ENCODE data around the gene SLC16A1. TPM values are rescaled to one million over a fixed set of nuclear protein-coding genes. Genes with fewer than 3 reads are reported as not detected.
"Not testable (repeated sequence)": the region's sequence is repeated elsewhere in the genome, so short reads cannot be mapped to it uniquely, and the experiment has no call there.

Gene SLC16A1
- total RNA-seq, 2 experiments from 2014 or later = 74.3 to 81.3 TPM

DNA sequence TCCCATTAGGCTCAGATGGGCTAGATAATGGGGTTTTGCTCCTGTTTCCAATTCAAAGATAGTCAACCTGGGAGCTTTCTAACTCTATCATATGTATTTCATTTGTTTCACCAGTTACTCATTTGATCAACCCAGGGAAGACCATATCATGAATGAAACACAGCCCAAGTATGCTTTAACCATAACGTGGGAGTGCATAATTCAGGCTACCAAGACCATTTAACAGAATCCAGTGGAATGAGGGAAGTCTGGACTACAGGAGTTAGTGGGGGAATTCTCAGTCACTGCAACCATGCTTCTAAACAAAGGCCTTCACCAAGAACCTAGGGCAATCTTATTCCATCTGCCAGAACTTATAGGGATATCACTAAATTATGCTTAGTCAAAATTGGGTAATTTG is 15.0 kb upstream of the SLC16A1 start:
- H3K4me1 Mint-ChIP-seq (ENCODE audit: low read depth) = peaks cover 2% of the 10 kb centered on the region
- intact Hi-C loops (cut with micrococcal nuclease) = no loop called here
- H3K27ac Mint-ChIP-seq = no peak overlapping the region
- ChIA-PET CTCF (no interaction called here), POLR2A (interaction anchor here (0.9 kb wide), 1 partner anchor 15 kb away, joined by 3 read pairs; the partner anchor contains the start of gene SLC16A1)
- no peaks in the 10 kb centered on the region for H3K27me3 Mint-ChIP-seq
- ATAC-seq (no peak), DNase-seq (no peak)
- TF ChIP-seq, protein P1, sequence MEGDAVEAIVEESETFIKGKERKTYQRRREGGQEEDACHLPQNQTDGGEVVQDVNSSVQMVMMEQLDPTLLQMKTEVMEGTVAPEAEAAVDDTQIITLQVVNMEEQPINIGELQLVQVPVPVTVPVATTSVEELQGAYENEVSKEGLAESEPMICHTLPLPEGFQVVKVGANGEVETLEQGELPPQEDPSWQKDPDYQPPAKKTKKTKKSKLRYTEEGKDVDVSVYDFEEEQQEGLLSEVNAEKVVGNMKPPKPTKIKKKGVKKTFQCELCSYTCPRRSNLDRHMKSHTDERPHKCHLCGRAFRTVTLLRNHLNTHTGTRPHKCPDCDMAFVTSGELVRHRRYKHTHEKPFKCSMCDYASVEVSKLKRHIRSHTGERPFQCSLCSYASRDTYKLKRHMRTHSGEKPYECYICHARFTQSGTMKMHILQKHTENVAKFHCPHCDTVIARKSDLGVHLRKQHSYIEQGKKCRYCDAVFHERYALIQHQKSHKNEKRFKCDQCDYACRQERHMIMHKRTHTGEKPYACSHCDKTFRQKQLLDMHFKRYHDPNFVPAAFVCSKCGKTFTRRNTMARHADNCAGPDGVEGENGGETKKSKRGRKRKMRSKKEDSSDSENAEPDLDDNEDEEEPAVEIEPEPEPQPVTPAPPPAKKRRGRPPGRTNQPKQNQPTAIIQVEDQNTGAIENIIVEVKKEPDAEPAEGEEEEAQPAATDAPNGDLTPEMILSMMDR (IDR thresholded peaks at IDR 0.05) = no peak
- peaks cover 45% of the 10 kb centered on the region for H3K36me3 Mint-ChIP-seq (ENCODE audit: low read depth)
- no peak overlapping the region for H3K4me3 Mint-ChIP-seq
- H3K9me3 Mint-ChIP-seq = no peaks in the 10 kb centered on the region

DNA sequence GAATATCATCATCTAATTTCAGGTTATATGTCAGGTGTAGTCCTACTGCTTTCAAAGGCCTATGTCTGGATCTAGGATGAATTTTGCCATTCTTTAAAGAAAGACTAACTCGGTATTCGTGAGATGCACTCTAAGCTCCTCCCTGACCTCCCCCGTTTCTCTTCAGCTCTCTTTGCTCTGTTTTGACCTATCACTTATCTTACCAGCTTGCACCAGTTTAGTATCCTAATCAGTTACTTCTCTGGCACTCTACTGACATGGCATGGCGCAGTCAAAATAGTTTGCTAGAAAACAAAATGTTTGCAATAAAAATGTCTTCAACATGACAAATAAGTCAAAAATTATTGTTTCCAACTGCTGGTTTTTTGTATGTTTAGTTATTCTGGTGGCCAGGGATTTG is 8.4 kb upstream of the SLC16A1 start:
- Mint-ChIP-seq H3K9me3 (no peaks in the 10 kb centered on the region), H3K4me3 (no peak overlapping the region), H3K4me1 (ENCODE audit: low read depth) (peaks cover 27% of the 10 kb centered on the region), H3K36me3 (ENCODE audit: low read depth) (peaks cover 65% of the 10 kb centered on the region), H3K27me3 (no peaks in the 10 kb centered on the region), H3K27ac (no peak overlapping the region)
- TF ChIP-seq, protein P1 (IDR thresholded peaks at IDR 0.05) = no peak
- POLR2A ChIA-PET = no interaction called here
- intact Hi-C loops (cut with micrococcal nuclease) = no loop called here
- no peak for DNase-seq
- CTCF ChIA-PET = no interaction called here
- no peak for ATAC-seq

DNA sequence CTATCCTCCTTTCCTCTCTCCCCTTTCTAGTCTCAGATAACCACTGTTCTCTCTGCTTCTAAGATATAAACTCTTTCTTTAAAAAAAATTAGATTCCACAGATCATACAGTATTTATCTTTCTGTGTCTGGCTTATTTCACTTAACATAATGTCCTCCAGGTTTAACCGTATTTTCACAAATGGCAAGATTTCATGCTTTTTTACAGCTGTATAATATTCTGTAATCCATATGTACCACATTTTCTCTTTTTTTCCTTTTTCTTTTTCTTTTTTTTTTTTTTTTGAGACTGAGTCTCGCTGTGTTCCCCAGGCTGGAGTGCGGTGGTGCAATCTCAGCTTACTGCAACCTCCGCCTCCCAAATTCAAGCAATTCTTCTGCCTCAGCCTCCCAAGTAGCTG is 5.1 kb upstream of the SLC16A1 start:
- CTCF ChIA-PET = interaction anchor here (2.0 kb wide), 1 partner anchor 112 kb away, joined by 4 read pairs; the partner anchor contains the start of gene LRIG2
- H3K36me3 Mint-ChIP-seq (ENCODE audit: low read depth) = peaks cover 64% of the 10 kb centered on the region
- DNase-seq = no peak
- intact Hi-C loops (cut with micrococcal nuclease) = no loop called here
- H3K9me3 Mint-ChIP-seq = no peaks in the 10 kb centered on the region
- H3K4me1 Mint-ChIP-seq (ENCODE audit: low read depth) = peaks cover 34% of the 10 kb centered on the region
- POLR2A ChIA-PET = no interaction called here
- no peaks in the 10 kb centered on the region for H3K27me3 Mint-ChIP-seq
- TF ChIP-seq, protein P1 (IDR thresholded peaks at IDR 0.05) = no peak
- ATAC-seq = no peak
- no peak overlapping the region for H3K27ac Mint-ChIP-seq
- H3K4me3 Mint-ChIP-seq = no peak overlapping the region

DNA sequence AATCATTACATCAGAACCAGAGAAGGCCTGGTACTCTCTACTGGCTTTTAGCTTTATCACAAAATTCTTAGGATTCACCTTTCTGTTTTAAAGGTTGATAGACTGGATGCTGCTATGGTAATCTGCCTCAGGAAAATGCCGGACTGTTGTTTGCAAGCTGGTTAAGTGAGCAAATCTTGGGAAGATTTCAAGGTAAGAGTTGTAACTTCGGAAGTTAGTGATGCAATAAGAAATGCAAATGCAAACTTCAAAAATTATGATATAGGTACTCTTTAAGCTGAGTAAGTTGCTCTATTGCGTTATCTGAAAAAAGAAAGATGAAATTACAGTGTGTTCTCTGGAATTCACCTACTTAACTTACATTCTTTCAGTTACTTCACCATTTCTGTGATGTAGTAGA is 4.4 kb upstream of the SLC16A1 start:
- Mint-ChIP-seq H3K36me3 (ENCODE audit: low read depth) (peaks cover 61% of the 10 kb centered on the region), H3K27ac (no peak overlapping the region), H3K4me3 (no peak overlapping the region), H3K9me3 (no peaks in the 10 kb centered on the region), H3K4me1 (ENCODE audit: low read depth) (peaks cover 34% of the 10 kb centered on the region), H3K27me3 (no peaks in the 10 kb centered on the region)
- POLR2A ChIA-PET = interaction anchor here (1.3 kb wide), 1 partner anchor 245 kb away, joined by 3 read pairs; the partner anchor contains the start of gene PPM1J
- no peak for ATAC-seq
- CTCF ChIA-PET = interaction anchor here (2.0 kb wide), 1 partner anchor 112 kb away, joined by 4 read pairs; the partner anchor contains the start of gene LRIG2
- TF ChIP-seq, protein P1 (IDR thresholded peaks at IDR 0.05) = no peak
- no peak for DNase-seq
- intact Hi-C loops (cut with micrococcal nuclease) = no loop called here

DNA sequence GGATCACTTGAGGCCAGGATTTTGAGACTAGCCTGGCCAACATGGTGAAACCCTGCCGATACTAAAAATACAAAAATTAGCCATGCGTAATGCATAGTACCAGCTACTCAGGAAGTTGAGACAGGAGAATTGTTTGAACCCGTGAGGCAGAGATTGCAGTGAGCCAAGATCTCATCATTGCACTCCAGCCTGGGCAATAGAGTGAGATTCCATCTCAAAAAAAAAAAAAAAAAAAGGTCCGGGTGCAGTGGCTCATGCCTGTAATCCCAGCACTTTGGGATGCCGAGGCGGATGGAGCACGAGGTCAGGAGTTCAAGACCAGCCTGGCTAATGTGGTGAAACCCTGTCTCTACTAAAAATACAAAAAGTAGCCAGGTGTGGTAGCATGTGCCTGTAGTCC is 2.2 kb upstream of the SLC16A1 start:
- Mint-ChIP-seq H3K36me3 (ENCODE audit: low read depth) (peaks cover 69% of the 10 kb centered on the region), H3K4me1 (ENCODE audit: low read depth) (peaks cover 46% of the 10 kb centered on the region), H3K4me3 (peak overlapping the region; percentile 91)
- H3K27me3 Mint-ChIP-seq; H3K27ac Mint-ChIP-seq; intact Hi-C loops (cut with micrococcal nuclease); DNase-seq; ATAC-seq; H3K9me3 Mint-ChIP-seq: not testable (repeated sequence)
- ChIA-PET POLR2A (interaction anchor here (1.1 kb wide), 2 partner anchors 12 to 91 kb away, joined by 3 to 4 read pairs; no protein-coding TSS in a partner anchor), CTCF (interaction anchor here (1.4 kb wide), 1 partner anchor 84 kb away, joined by 5 read pairs; no protein-coding TSS in a partner anchor)

All from activated CD8-positive, alpha-beta T cell treated with anti-CD3 and anti-CD28 coated beads for 36 hours (primary cell).